MCF 10A (cell line): ENCODE results near the gene CCDC175. TPM values are rescaled to one million over a fixed set of nuclear protein-coding genes. Genes with fewer than 3 reads are reported as not detected.

ENCODE experiments used
- BruUV-seq: library from RNA; stranded (reverse); fragments of 400-500 nt; replicated peaks from 2 replicates; lab custom pipeline; 2021; lab: Mats Ljungman, UMichigan
- CTCF ChIA-PET: fragments of 300-600 bp; sonication (Branson Sonifier 250); formaldehyde crosslinking; extraction: SDS; loops from one replicate; lab custom pipeline; 2021; ENCODE audit warnings: antibody characterized with exemption, inconsistent platforms; lab: Yijun Ruan, JAX
- POLR2A ChIA-PET: fragments of 300-600, 350-650 bp; sonication (Branson Sonifier 250); formaldehyde crosslinking; extraction: SDS; loops from one replicate; lab custom pipeline; 2020; ENCODE audit warnings: antibody characterized with exemption, inconsistent platforms; lab: Yijun Ruan, JAX
- DNase-seq: peaks from one replicate; pipeline ENCODE4 v3.0.0-alpha.2; 2018; ENCODE audit not compliant: unreplicated experiment
- H3K27ac Mint-ChIP-seq: one replicate; pipeline ENCODE4 v1.8.0; 2022; ENCODE audit warnings: mild to moderate bottlenecking, low read depth, mixed read lengths; ENCODE audit not compliant: unreplicated experiment
- H3K27me3 Mint-ChIP-seq: one replicate; pipeline ENCODE4 v1.8.0; 2022; ENCODE audit warnings: mixed read lengths; ENCODE audit not compliant: insufficient read depth, unreplicated experiment
- H3K36me3 Mint-ChIP-seq: one replicate; pipeline ENCODE4 v1.8.0; 2022; ENCODE audit warnings: mild to moderate bottlenecking, moderate library complexity, mixed read lengths; ENCODE audit not compliant: insufficient read depth, unreplicated experiment
- H3K4me1 Mint-ChIP-seq: one replicate; pipeline ENCODE4 v1.8.0; 2022; ENCODE audit warnings: mixed read lengths; ENCODE audit not compliant: insufficient read depth, unreplicated experiment
- H3K4me3 Mint-ChIP-seq: one replicate; pipeline ENCODE4 v1.8.0; 2022; ENCODE audit warnings: mild to moderate bottlenecking, moderate library complexity, mixed read lengths; ENCODE audit not compliant: unreplicated experiment
- H3K9me3 Mint-ChIP-seq: one replicate; pipeline ENCODE4 v1.8.0; 2022; ENCODE audit warnings: mixed read lengths; ENCODE audit not compliant: unreplicated experiment
- intact Hi-C: fragments of 100-400 bp; cut with micrococcal nuclease; formaldehyde crosslinking; loops from 2 replicates; pipeline ENCODE4 v1.14.1; 2022
- total RNA-seq: library from RNA; stranded (reverse); gene quantifications from 2 replicates; pipeline ENCODE4 v1.2.3, GENCODE V29; 2022
- TF ChIP-seq, protein P1 (sequence below): fragments of 200-600 bp; IDR thresholded peaks from one replicate; pipeline ENCODE4 v1.8.0; 2022; ENCODE audit warnings: antibody characterized with exemption, mild to moderate bottlenecking; ENCODE audit not compliant: unreplicated experiment

Gene CCDC175
- total RNA-seq, 1 experiment from 2014 or later: not detected

GRCh38 chr14:59566296-59566695 lies 10.3 kb downstream of the CCDC175 start:
- Mint-ChIP-seq H3K27me3 (no peaks in the 10 kb centered on the region), H3K27ac (no peak overlapping the region), H3K36me3 (no peaks in the 10 kb centered on the region), H3K4me3 (no peak overlapping the region), H3K4me1 (peaks cover 6% of the 10 kb centered on the region), H3K9me3 (no peaks in the 10 kb centered on the region)
- TF ChIP-seq, protein P1, sequence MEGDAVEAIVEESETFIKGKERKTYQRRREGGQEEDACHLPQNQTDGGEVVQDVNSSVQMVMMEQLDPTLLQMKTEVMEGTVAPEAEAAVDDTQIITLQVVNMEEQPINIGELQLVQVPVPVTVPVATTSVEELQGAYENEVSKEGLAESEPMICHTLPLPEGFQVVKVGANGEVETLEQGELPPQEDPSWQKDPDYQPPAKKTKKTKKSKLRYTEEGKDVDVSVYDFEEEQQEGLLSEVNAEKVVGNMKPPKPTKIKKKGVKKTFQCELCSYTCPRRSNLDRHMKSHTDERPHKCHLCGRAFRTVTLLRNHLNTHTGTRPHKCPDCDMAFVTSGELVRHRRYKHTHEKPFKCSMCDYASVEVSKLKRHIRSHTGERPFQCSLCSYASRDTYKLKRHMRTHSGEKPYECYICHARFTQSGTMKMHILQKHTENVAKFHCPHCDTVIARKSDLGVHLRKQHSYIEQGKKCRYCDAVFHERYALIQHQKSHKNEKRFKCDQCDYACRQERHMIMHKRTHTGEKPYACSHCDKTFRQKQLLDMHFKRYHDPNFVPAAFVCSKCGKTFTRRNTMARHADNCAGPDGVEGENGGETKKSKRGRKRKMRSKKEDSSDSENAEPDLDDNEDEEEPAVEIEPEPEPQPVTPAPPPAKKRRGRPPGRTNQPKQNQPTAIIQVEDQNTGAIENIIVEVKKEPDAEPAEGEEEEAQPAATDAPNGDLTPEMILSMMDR: no peak
- POLR2A ChIA-PET: interaction anchor here (0.7 to 1.0 kb wide), 2 partner anchors 11 to 236 kb away, joined by 3 read pairs; no protein-coding TSS in a partner anchor
- CTCF ChIA-PET: interaction anchor here (0.9 kb wide), 1 partner anchor 332 kb away, joined by 4 read pairs; no protein-coding TSS in a partner anchor
- BruUV-seq: no TSS peak
- intact Hi-C loops: no loop called here
- DNase-seq: no peak

DNA sequence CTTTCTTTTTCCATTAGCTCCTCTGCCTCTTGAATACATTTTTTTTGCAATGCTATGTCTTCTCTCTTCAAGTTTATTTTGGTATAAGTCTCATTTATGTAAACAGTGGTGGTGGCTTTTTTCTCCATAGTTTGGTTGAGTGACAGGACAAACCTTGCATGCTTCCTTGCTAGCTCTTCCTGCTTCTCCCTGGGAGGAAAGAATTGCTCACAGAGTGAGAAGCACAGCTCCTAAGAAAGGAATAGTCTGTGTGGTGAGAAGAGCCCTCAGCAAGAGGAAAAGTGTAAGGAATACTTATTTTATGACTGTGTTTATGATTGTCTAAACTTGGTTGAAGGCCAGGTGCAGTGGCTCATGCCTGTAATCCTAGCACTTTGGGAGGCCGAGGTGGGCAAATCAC lies 11.5 kb downstream of the CCDC175 start:
- CTCF ChIA-PET: no interaction called here
- TF ChIP-seq, protein P1: no peak
- H3K9me3 Mint-ChIP-seq: no peaks in the 10 kb centered on the region
- H3K4me3 Mint-ChIP-seq: no peak overlapping the region
- H3K4me1 Mint-ChIP-seq: peaks cover 6% of the 10 kb centered on the region
- no TSS peak for BruUV-seq
- H3K27me3 Mint-ChIP-seq: no peaks in the 10 kb centered on the region
- DNase-seq: no peak
- intact Hi-C loops: no loop called here
- no peaks in the 10 kb centered on the region for H3K36me3 Mint-ChIP-seq
- POLR2A ChIA-PET: no interaction called here
- H3K27ac Mint-ChIP-seq: no peak overlapping the region

- TF ChIP-seq, protein P1: no peak
- intact Hi-C loops: no loop called here
- ChIA-PET CTCF (no interaction called here), POLR2A (no interaction called here)
- Mint-ChIP-seq H3K27ac (no peak overlapping the region), H3K4me1 (peaks cover 6% of the 10 kb centered on the region), H3K4me3 (no peak overlapping the region), H3K27me3 (no peaks in the 10 kb centered on the region), H3K36me3 (no peaks in the 10 kb centered on the region), H3K9me3 (no peaks in the 10 kb centered on the region)
- no peak for DNase-seq
- no TSS peak for BruUV-seq
These were observed 12.2 kb downstream of the CCDC175 start for GRCh38 chr14:59564366-59564765.

GRCh38 chr14:59547310-59547709 lies 29.3 kb downstream of the CCDC175 start:
- H3K27me3 Mint-ChIP-seq: no peaks in the 10 kb centered on the region
- CTCF ChIA-PET: no interaction called here
- H3K27ac Mint-ChIP-seq: no peak overlapping the region
- H3K9me3 Mint-ChIP-seq: no peaks in the 10 kb centered on the region
- BruUV-seq: no TSS peak
- intact Hi-C loops: no loop called here
- H3K4me3 Mint-ChIP-seq: no peak overlapping the region
- no peaks in the 10 kb centered on the region for H3K4me1 Mint-ChIP-seq
- POLR2A ChIA-PET: interaction anchor here (1.1 kb wide), 1 partner anchor 20 kb away, joined by 3 read pairs; no protein-coding TSS in a partner anchor
- DNase-seq: no peak
- TF ChIP-seq, protein P1: no peak
- H3K36me3 Mint-ChIP-seq: no peaks in the 10 kb centered on the region
